WERI-Rb-1 (cell line): ENCODE results near the gene PRXL2B.

ENCODE experiments used
- DNase-seq: peaks from one replicate; pipeline ENCODE4 v3.0.0-alpha.2; 2020
- H3K27ac ChIP-seq: fragments of 250-450 bp; sonication (Bioruptor Pico); 2 replicates; pipeline ENCODE4 v1.5.1; 2020; ENCODE audit warnings: mild to moderate bottlenecking, moderate library complexity
- H3K27me3 ChIP-seq: fragments of 250-450 bp; sonication (Bioruptor Pico); 2 replicates; pipeline ENCODE4 v1.5.1; 2021; ENCODE audit warnings: mild to moderate bottlenecking, low read depth, moderate library complexity; ENCODE audit not compliant: insufficient read depth, severe bottlenecking
- H3K36me3 ChIP-seq: fragments of 250-450 bp; sonication (Bioruptor Pico); 2 replicates; pipeline ENCODE4 v1.5.1; 2020; ENCODE audit warnings: mild to moderate bottlenecking, moderate library complexity
- H3K4me3 ChIP-seq: 2 replicates; pipeline ENCODE4 v1.5.1; 2011; ENCODE audit warnings: low read depth, mild to moderate bottlenecking, control low read depth, low read length
- H3K9me3 ChIP-seq: fragments of 250-450 bp; sonication (Bioruptor Pico); 2 replicates; pipeline ENCODE4 v1.5.1; 2021; ENCODE audit warnings: mild to moderate bottlenecking, moderate library complexity; ENCODE audit not compliant: severe bottlenecking
- CTCF ChIP-seq: IDR thresholded peaks from 2 replicates; pipeline ENCODE4 v1.5.1; 2011; ENCODE audit warnings: low read depth, mild to moderate bottlenecking, control low read depth, inconsistent platforms, low read length

PRXL2B gene

DNA sequence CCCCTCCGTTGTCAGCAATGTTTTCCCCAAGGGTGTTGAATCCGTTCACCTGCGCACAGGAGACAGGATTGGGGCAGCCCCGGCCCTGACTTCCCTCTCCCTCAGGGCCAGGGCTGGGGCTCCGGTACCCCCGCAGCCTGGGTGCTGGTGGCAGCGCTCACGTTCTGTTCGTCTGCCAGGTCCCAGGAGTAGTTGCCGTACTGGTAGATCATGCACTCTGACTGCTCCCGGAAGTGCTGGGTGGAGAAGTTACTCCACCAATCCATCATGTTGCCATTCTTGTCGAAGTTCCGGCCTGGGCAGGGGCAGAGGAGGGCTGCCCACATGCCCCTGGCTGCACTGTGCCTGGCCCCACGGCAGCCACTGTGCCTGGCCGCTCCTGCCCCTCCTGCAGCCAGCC lies 6.1 kb downstream of the PRXL2B start:
- DNase-seq: no peak
- Histone ChIP-seq H3K27ac (no peak overlapping the region), H3K27me3 (peaks cover 44% of the 10 kb centered on the region), H3K4me3 (no peak overlapping the region), H3K9me3 (no peaks in the 10 kb centered on the region), H3K36me3 (no peaks in the 10 kb centered on the region)
- TF ChIP-seq CTCF: no peak

GRCh38 chr1:2593251-2593878 lies 6.8 kb downstream of the PRXL2B start:
- peaks cover 51% of the 10 kb centered on the region for H3K27me3 ChIP-seq
- TF ChIP-seq CTCF: no peak
- peaks cover 7% of the 10 kb centered on the region for H3K9me3 ChIP-seq
- H3K4me3 ChIP-seq: no peak overlapping the region
- DNase-seq: no peak
- H3K27ac ChIP-seq: no peak overlapping the region
- no peaks in the 10 kb centered on the region for H3K36me3 ChIP-seq

DNA sequence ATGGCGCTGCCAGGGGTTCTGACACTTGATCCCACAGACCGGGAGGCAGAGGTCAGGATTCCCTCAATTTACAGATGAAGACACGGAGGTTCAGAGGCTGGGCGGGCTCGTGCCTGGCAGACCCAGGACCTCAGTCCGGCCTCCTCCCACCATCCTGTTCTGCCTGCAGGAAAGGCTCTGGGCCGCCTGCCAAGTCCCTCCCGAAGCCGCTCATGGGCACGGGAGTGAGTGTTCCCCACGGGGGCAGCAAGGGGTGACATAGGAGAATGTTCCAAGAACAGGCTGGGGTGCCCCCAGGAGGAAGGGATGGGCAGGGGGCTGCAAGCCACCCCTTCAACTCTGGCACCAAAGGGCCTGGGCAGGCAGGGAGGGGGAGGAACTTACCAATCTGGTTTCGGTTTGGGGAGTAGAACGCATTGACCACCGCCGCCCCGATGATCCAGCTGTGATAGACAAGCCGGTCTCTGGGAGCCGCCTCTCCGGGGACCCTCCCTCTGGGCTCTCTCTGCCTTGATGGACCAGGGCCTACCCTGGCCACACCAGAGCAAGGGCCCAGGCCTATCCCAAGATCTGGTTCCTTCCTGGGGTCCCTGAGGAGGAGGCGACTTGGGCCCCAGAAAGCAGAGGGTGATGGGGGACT lies 7.5 kb downstream of the PRXL2B start:
- no peak overlapping the region for H3K4me3 ChIP-seq
- H3K27ac ChIP-seq: no peak overlapping the region
- H3K27me3 ChIP-seq: peaks cover 58% of the 10 kb centered on the region
- TF ChIP-seq CTCF: no peak
- no peak for DNase-seq
- H3K9me3 ChIP-seq: peaks cover 11% of the 10 kb centered on the region
- no peaks in the 10 kb centered on the region for H3K36me3 ChIP-seq

DNA sequence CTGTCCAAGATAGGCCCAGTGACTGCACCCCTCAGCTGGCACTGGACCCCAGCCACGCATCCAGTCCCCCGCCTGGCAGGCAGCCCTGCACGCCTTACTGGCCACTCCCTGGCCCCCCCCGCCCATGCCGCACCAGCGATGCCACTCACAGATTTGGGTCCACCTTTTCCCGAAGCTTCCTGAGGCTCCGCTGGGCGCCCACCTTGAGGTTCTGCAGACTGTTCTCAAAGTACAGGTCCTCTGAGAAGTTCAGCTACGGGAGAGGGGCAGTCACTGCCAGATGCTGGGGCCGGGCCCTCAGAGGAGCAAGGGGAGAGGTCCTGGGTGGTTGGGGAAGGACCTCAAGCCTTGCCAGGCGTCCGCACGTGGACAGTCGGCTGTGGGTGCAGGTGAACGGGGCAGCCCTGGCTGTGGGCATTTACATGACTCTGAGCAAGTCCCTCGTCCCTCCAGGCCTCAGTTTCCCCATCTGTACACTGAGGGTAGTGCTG lies 8.1 kb downstream of the PRXL2B start:
- no peak for DNase-seq
- Histone ChIP-seq H3K36me3 (no peaks in the 10 kb centered on the region), H3K27me3 (peaks cover 63% of the 10 kb centered on the region), H3K4me3 (no peak overlapping the region), H3K9me3 (peaks cover 11% of the 10 kb centered on the region), H3K27ac (no peak overlapping the region)
- no peak for TF ChIP-seq CTCF

DNA sequence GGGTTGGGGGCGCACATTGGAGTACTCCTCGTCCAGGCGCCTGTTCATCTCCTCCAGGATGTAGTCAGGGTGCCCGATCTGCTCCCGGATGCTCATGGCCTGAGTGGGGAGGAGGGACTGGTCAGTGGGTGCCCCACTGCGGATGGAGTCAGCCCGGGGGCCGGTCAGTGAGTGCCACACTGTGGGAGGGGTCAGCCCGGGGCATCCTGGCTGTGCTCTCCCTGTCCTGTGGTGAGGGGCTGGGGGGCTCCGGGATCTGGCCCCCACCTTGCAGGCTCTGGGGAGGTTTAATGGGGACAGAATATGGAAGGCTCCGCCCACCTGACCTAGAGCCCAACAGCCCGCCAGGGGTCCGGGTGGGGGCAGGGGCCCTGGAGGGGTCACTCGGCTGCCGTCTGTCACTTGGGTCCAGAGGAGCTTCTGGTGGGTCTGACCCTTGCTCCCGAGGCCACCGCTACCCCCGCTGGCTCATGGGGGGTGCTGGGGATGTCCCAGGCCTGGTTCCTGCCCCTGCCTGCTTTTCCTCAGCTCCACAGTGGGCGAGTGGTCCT lies 8.8 kb downstream of the PRXL2B start:
- Histone ChIP-seq H3K27me3 (peaks cover 69% of the 10 kb centered on the region), H3K36me3 (no peaks in the 10 kb centered on the region), H3K9me3 (peaks cover 11% of the 10 kb centered on the region), H3K4me3 (no peak overlapping the region), H3K27ac (no peak overlapping the region)
- TF ChIP-seq CTCF: no peak
- no peak for DNase-seq
